Forelimb muscle (tissue), 1 donor: Measurements from ENCODE around the gene SSH2. TPM values are rescaled to one million over a fixed set of nuclear protein-coding genes. Genes with fewer than 3 reads are reported as not detected.
"Not testable (repeated sequence)": the region's sequence is repeated elsewhere in the genome, so short reads cannot be mapped to it uniquely, and the experiment has no call there.

Source experiments
- DNase-seq: peaks from one replicate; pipeline ENCODE4 v3.0.0-alpha.2; 2013; ENCODE audit warnings: low read depth
- polyA plus RNA-seq: library from polyadenylated mRNA; unstranded; fragments of 120-200 nt; gene quantifications from one replicate; pipeline ENCODE4 v1.2.1, GENCODE V29; 2013; ENCODE audit not compliant: insufficient read length

The SSH2 gene
- polyA plus RNA-seq, 1 donor, result 20.5 TPM

GRCh38 chr17:29836643-29837042 is 93.4 kb downstream of the SSH2 start:
- DNase-seq, result no peak

DNA sequence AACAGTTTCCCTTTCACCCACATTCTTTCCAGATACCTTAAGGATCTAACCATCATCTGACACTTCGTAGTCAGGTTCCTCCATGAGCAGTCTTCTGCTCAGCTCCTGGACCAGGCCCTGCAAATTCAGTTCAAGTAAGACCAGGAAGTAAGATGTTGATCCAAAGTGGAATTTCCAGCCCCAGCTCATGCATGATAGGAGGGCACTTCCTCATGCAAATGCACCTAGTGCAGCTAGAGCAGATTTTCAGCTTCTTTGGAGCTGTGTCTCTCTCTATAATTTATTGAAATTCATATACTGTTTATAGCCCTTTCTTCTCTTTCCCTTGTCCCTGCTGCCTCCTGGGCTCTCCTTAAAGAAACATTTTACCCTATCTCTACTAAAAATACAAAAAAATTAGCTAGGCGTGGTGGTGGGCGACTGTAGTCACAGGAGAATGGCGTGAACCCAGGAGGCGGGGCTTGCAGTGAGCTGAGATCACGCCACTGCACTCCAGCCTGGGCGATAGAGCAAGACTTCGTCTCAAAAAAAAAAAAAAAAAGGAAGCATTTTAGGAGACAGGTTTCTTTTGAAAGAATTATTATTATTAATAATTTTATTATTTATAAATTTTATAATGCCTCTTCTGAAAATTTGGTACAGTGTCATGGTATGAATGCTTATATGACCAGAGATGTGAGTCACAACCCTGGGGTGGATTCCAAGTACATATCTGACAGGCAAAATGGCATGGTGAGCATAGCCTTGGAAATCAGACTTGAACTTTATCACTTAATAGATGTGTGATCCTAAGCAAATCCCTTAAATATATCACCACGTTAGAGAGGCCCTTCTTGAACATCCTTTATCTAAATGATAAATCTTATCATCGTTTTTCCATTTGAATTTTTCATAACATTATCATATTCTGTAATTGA is 94.3 kb downstream of the SSH2 start:
- no peak for DNase-seq

- DNase-seq, result no peak
Measured at GRCh38 chr17:29833801-29834200, 96.2 kb downstream of the SSH2 start.

- no peak for DNase-seq
Measured at GRCh38 chr17:29828676-29829284, 101.2 kb downstream of the SSH2 start.

DNA sequence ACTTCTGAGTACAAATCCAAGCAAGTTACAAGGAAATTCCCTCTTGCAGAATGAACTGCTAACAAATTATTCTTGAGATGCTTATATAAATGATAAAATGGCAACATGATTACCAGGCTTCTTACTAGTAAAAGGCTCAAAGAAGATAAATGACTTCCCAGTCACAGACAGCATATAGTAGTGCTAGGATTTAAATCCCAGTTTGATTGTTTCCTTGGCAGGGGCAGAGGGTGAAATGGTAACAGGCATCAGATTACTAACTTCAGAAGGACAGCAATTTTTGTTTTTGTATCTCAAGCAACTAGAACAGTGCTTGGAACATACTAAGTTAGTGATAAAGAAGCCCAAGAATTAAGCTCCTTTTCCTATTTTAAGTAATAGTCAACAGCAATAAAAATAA is 102.8 kb downstream of the SSH2 start:
- DNase-seq, result no peak

- no peak for DNase-seq
Measured at GRCh38 chr17:29826114-29826692, 103.8 kb downstream of the SSH2 start.

- DNase-seq, result no peak
Measured at GRCh38 chr17:29825604-29826003, 104.4 kb downstream of the SSH2 start.

GRCh38 chr17:29821897-29822296 is 108.1 kb downstream of the SSH2 start:
- DNase-seq, result no peak

- DNase-seq, result no peak
Measured at GRCh38 chr17:29820425-29820824, 109.6 kb downstream of the SSH2 start.

- peak; percentile 45 for DNase-seq
Measured at GRCh38 chr17:29807520-29808361, 122.3 kb downstream of the SSH2 start.

DNA sequence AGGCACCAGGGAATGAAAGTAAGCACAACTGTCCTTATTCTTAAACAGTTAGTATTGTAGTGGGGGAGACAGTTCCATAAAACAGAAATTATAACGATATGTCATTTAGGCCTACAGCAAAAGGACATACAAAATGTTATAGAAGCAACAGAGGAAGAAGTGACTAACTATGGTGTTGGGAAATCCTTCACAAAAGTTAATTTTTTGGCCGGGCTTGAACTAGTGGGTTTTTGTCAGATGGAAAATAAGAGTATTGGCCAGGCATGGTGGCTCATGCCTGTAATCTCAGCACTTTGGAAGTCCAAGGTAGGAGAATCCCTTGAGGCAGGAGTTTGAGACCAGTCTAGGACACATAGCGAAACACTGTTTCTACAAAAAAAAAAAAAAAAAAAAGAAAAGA is 127.8 kb downstream of the SSH2 start:
- no peak for DNase-seq

DNA sequence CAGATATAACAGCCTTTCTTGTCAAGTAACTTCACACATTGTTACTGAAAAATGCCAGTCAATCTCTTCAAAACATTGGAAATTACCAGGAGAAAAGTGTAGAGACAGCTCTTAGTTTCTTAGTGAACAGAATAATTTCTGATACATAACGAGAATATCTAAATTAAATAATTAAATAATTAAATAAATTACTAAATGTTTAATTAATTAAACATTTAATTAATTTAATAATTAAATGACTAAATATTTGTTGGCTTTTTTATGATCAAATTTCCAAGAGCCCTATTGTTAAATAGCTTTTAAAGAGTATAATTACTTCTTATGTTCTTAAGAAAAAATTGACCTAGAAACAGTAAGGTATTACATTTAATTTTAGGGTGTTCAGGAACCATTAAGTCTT is 129.6 kb downstream of the SSH2 start:
- no peak for DNase-seq

DNA sequence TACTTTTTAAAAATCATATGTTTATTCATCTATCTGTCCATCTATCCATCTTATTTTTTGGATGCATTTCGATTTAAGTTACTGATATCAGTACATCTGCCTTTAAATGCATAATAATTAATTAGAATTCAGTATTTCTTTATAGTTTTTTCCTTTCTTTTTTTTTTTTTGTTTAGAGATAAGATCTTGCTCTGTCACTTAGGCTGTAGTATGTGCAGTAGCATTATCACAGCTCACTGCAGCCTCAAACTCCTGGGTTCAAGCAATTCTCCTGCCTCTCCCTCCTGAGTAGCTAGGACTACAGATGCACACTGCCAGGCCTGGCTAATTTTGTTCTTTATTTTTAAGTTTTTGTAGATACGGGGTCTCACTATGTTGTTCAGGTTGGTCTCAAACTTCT is 133.4 kb downstream of the SSH2 start:
- DNase-seq, result no peak

- DNase-seq, result no peak
Measured at GRCh38 chr17:29793501-29793900, 136.5 kb downstream of the SSH2 start.

- no peak for DNase-seq
Measured at GRCh38 chr17:29791336-29792080, 138.5 kb downstream of the SSH2 start.

DNA sequence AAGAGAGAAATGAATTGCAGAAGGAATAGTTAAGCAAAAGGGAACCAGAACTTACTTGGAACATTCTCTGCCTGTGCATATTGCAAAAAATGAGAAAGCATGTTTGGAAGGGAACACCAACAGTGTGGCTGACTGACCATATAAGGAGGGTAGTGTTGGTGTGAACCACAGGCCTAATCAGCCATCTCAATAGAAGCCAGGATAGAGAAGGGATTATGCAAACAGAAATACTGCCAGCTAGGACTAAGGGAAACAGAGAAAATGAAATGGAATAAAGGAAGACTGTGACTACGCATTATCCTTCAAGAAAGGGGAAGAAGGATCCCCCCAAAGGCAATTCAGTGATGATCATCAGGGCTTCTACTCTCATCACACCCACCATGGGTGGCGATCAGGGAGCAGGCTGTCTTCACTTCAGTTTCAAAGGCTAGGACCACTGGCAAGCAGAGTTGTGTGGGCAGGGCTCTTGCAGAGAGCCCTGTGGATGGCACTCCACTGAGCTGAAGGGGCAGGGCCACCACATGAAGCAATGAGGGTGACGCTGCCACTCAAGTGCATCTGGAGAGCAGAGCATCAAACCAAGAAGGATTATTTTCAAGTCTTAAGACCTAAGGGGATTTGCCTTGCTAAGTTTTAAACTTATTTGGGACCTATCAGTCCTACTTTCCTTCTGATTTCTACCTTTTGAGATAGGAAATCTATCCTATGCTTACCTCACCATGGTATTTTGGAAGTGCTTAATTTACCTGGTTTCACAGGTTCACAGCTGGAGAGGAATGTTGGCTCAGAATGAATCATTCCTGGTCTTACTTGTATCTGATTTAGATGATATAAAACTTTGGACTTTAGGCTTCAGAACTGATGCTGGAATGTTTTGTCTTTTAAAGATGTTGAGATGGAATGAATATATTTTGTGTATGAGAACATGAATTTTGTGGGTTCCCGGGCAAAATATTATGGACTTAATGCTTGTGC is 140.5 kb downstream of the SSH2 start:
- no peak for DNase-seq

GRCh38 chr17:29787995-29788394 is 142.0 kb downstream of the SSH2 start:
- no peak for DNase-seq

DNA sequence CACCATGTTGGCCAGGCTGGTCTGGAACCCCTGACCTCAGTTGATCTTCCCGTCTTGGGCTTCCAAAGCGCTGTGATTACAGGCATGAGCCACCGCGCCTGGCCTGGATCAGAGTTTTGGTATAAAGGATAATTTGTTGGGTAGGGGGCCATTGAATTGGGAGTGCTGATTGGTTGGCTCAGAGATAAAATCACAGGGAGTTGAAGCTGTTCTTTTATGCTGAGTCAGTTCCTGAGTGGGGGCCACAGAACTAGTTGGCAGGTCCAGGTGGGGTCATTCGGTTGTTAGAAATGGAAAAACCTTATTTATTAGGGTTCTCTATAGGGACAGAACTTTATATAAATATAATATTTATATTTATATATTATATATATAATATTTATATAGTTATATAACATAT is 147.1 kb downstream of the SSH2 start:
- no peak for DNase-seq

- not testable (repeated sequence) for DNase-seq
Measured at GRCh38 chr17:29779812-29780190, 150.2 kb downstream of the SSH2 start.
